Measurements from ENCODE around the gene RTF1. TPM values are rescaled to one million over a fixed set of nuclear protein-coding genes. Genes with fewer than 3 reads are reported as not detected.
"Not testable (repeated sequence)": the region's sequence is repeated elsewhere in the genome, so short reads cannot be mapped to it uniquely, and the experiment has no call there.

RTF1 gene
- total RNA-seq, 3 donors from 2014 or later, result 28.6 to 38.3 (median 32.6) TPM

- ATAC-seq, result peak; percentile 62 to 64
- Mint-ChIP-seq H3K27me3 (ENCODE audit: low read depth) (no peaks in the 10 kb centered on the region), H3K4me3 (peak overlapping the region; percentile 95)
These were observed 712 bp downstream of the RTF1 start for GRCh38 chr15:41417418-41418195.

GRCh38 chr15:41423979-41424659, 7.2 kb downstream of the RTF1 start:
- Mint-ChIP-seq H3K36me3 (ENCODE audit: insufficient read depth) (peaks cover 1% of the 10 kb centered on the region), H3K4me3 (no peak overlapping the region), H3K27me3 (ENCODE audit: low read depth) (no peaks in the 10 kb centered on the region), H3K9me3 (no peaks in the 10 kb centered on the region), H3K4me1 (ENCODE audit: low read depth) (peaks cover 28% of the 10 kb centered on the region)
- ATAC-seq, result peak; percentile 74 to 79
- no peak for DNase-seq

More at GRCh38 chr15:41417418-41418195, 712 bp downstream of the RTF1 start:
- Mint-ChIP-seq H3K9me3 (no peaks in the 10 kb centered on the region), H3K36me3 (ENCODE audit: insufficient read depth) (peaks cover 3% of the 10 kb centered on the region), H3K4me1 (ENCODE audit: low read depth) (peaks cover 42% of the 10 kb centered on the region)
- no peak for DNase-seq

GRCh38 chr15:41424809-41425208, 7.9 kb downstream of the RTF1 start:
- Mint-ChIP-seq H3K9me3 (no peaks in the 10 kb centered on the region), H3K4me1 (ENCODE audit: low read depth) (peaks cover 31% of the 10 kb centered on the region), H3K4me3 (no peak overlapping the region), H3K27me3 (ENCODE audit: low read depth) (no peaks in the 10 kb centered on the region), H3K36me3 (ENCODE audit: insufficient read depth) (peaks cover 4% of the 10 kb centered on the region)
- DNase-seq (no peak), ATAC-seq (no peak)

- not testable (repeated sequence) for H3K36me3 Mint-ChIP-seq (ENCODE audit: insufficient read depth); H3K27me3 Mint-ChIP-seq (ENCODE audit: low read depth); ATAC-seq; DNase-seq; H3K4me3 Mint-ChIP-seq; H3K9me3 Mint-ChIP-seq
- H3K4me1 Mint-ChIP-seq (ENCODE audit: low read depth), result peaks cover 25% of the 10 kb centered on the region
These were observed 9.0 kb downstream of the RTF1 start for GRCh38 chr15:41425907-41426306.

- no peak for DNase-seq
- ATAC-seq, result peak; percentile 85 to 93
These were observed 12.4 kb downstream of the RTF1 start for GRCh38 chr15:41429003-41429890.

GRCh38 chr15:41435037-41435786, 18.3 kb downstream of the RTF1 start:
- Mint-ChIP-seq H3K27me3 (ENCODE audit: low read depth) (no peaks in the 10 kb centered on the region), H3K4me1 (ENCODE audit: low read depth) (peaks cover 10% of the 10 kb centered on the region), H3K4me3 (no peak overlapping the region), H3K36me3 (ENCODE audit: insufficient read depth) (peaks cover 10% of the 10 kb centered on the region), H3K9me3 (no peaks in the 10 kb centered on the region)
- no peak for DNase-seq
- ATAC-seq, result no peak

More at GRCh38 chr15:41429003-41429890, 12.4 kb downstream of the RTF1 start:
- Mint-ChIP-seq H3K36me3 (ENCODE audit: insufficient read depth) (peaks cover 5% of the 10 kb centered on the region), H3K4me1 (ENCODE audit: low read depth) (peaks cover 21% of the 10 kb centered on the region), H3K4me3 (peak overlapping the region; percentile 6), H3K9me3 (no peaks in the 10 kb centered on the region), H3K27me3 (ENCODE audit: low read depth) (no peaks in the 10 kb centered on the region)

GRCh38 chr15:41437448-41437847, 20.6 kb downstream of the RTF1 start:
- ATAC-seq (no peak), DNase-seq (no peak)
- no peaks in the 10 kb centered on the region for H3K9me3 Mint-ChIP-seq
- no peaks in the 10 kb centered on the region for H3K27me3 Mint-ChIP-seq (ENCODE audit: low read depth)
- no peak overlapping the region for H3K4me3 Mint-ChIP-seq
- peaks cover 17% of the 10 kb centered on the region for H3K36me3 Mint-ChIP-seq (ENCODE audit: insufficient read depth)
- peaks cover 13% of the 10 kb centered on the region for H3K4me1 Mint-ChIP-seq (ENCODE audit: low read depth)

- Mint-ChIP-seq H3K4me3 (no peak overlapping the region), H3K36me3 (ENCODE audit: insufficient read depth) (peaks cover 20% of the 10 kb centered on the region), H3K27me3 (ENCODE audit: low read depth) (no peaks in the 10 kb centered on the region), H3K4me1 (ENCODE audit: low read depth) (peaks cover 17% of the 10 kb centered on the region), H3K9me3 (no peaks in the 10 kb centered on the region)
- no peak for ATAC-seq
- DNase-seq, result no peak
These were observed 21.3 kb downstream of the RTF1 start for GRCh38 chr15:41438206-41438605.

GRCh38 chr15:41438745-41439144, 21.9 kb downstream of the RTF1 start:
- Mint-ChIP-seq H3K4me1 (ENCODE audit: low read depth) (peaks cover 20% of the 10 kb centered on the region), H3K36me3 (ENCODE audit: insufficient read depth) (peaks cover 22% of the 10 kb centered on the region)
- not testable (repeated sequence) for DNase-seq; ATAC-seq; H3K4me3 Mint-ChIP-seq; H3K9me3 Mint-ChIP-seq; H3K27me3 Mint-ChIP-seq (ENCODE audit: low read depth)

- Mint-ChIP-seq H3K4me3 (no peak overlapping the region), H3K36me3 (ENCODE audit: insufficient read depth) (peaks cover 17% of the 10 kb centered on the region), H3K27me3 (ENCODE audit: low read depth) (no peaks in the 10 kb centered on the region), H3K9me3 (no peaks in the 10 kb centered on the region), H3K4me1 (ENCODE audit: low read depth) (peaks cover 15% of the 10 kb centered on the region)
- ATAC-seq, result no peak
- DNase-seq, result no peak
These were observed 26.4 kb downstream of the RTF1 start for GRCh38 chr15:41443275-41443674.

GRCh38 chr15:41445399-41445798, 28.5 kb downstream of the RTF1 start:
- Mint-ChIP-seq H3K4me1 (ENCODE audit: low read depth) (peaks cover 15% of the 10 kb centered on the region), H3K27me3 (ENCODE audit: low read depth) (no peaks in the 10 kb centered on the region), H3K9me3 (no peaks in the 10 kb centered on the region), H3K4me3 (no peak overlapping the region), H3K36me3 (ENCODE audit: insufficient read depth) (peaks cover 16% of the 10 kb centered on the region)
- DNase-seq (no peak), ATAC-seq (no peak)

- no peaks in the 10 kb centered on the region for H3K9me3 Mint-ChIP-seq
- no peak overlapping the region for H3K4me3 Mint-ChIP-seq
- peaks cover 7% of the 10 kb centered on the region for H3K4me1 Mint-ChIP-seq (ENCODE audit: low read depth)
- no peaks in the 10 kb centered on the region for H3K27me3 Mint-ChIP-seq (ENCODE audit: low read depth)
- ATAC-seq (no peak), DNase-seq (no peak)
- peaks cover 31% of the 10 kb centered on the region for H3K36me3 Mint-ChIP-seq (ENCODE audit: insufficient read depth)
These were observed 45.3 kb downstream of the RTF1 start for GRCh38 chr15:41462084-41462795.

GRCh38 chr15:41464889-41465580, 48.1 kb downstream of the RTF1 start:
- no peaks in the 10 kb centered on the region for H3K27me3 Mint-ChIP-seq (ENCODE audit: low read depth)
- peaks cover 7% of the 10 kb centered on the region for H3K4me1 Mint-ChIP-seq (ENCODE audit: low read depth)
- no peak overlapping the region for H3K4me3 Mint-ChIP-seq
- H3K36me3 Mint-ChIP-seq (ENCODE audit: insufficient read depth), result peaks cover 25% of the 10 kb centered on the region
- no peak for DNase-seq
- no peak for ATAC-seq
- H3K9me3 Mint-ChIP-seq, result no peaks in the 10 kb centered on the region

All from activated T-cell treated with anti-CD3 and anti-CD28 coated beads, Interleukin-2, amount 50 U/mL, for 4 hours (primary cell).